Tibial artery (tissue), 4 donors: ENCODE data around the gene FAM177A1.
"Not testable (repeated sequence)": the region's sequence is repeated elsewhere in the genome, so short reads cannot be mapped to it uniquely, and the experiment has no call there.

ENCODE experiments used
- DNase-seq, 2 donors: peaks; one replicate each; pipeline ENCODE4 v3.0.0-alpha.2; 2019
- H3K27ac ChIP-seq, 2 donors: fragments of 200-600 bp; sonication (generic) in 1 of 2; 1 replicate in 1 of 2; 2 replicates in 1 of 2; pipeline ENCODE4 v1.5.1; 2018 to 2019; ENCODE audit warnings: mild to moderate bottlenecking in 1 of 2
- H3K27me3 ChIP-seq, 2 donors: fragments of 200-600 bp; sonication (generic) in 1 of 2; one replicate each; pipeline versions ENCODE4 v1.5.1 to v1.6.0; 2016 to 2019
- H3K36me3 ChIP-seq, 3 donors: fragments of 200-600 bp; sonication (generic) in 2 of 3; one replicate each; pipeline ENCODE4 v1.5.1; 2016 to 2019; ENCODE audit warnings: mild to moderate bottlenecking in 2 of 3
- H3K4me1 ChIP-seq, 4 donors: fragments of 200-600 bp; sonication (generic) in 2 of 4; 1 replicate in 3 of 4; 2 replicates in 1 of 4; pipeline ENCODE4 v1.5.1; 2016 to 2019
- H3K4me3 ChIP-seq, 2 donors: fragments of 200-600 bp; sonication (generic) in 1 of 2; 1 replicate in 1 of 2; 2 replicates in 1 of 2; pipeline ENCODE4 v1.5.1; 2018 to 2019; ENCODE audit warnings: mild to moderate bottlenecking in 2 of 2
- H3K9me3 ChIP-seq, 3 donors: fragments of 200-600 bp; sonication (generic) in 1 of 3; one replicate each; pipeline ENCODE4 v1.5.1; 2016 to 2019
- CTCF ChIP-seq, 2 experiments: fragments of 200-600 bp in 1 of 2; fragments of 450-650 bp in 1 of 2; IDR thresholded peaks; one replicate each; pipeline ENCODE4 v1.5.1; 2017 to 2019; ENCODE audit warnings: antibody characterized with exemption in 2 of 2, mild to moderate bottlenecking in 1 of 2, moderate library complexity in 1 of 2
- intact Hi-C: fragments of 100-400 bp; cut with DNase I; formaldehyde crosslinking; loops from one replicate; pipeline ENCODE4 v1.15.0; 2023; ENCODE audit warnings: low total_unique reads

Gene FAM177A1

DNA sequence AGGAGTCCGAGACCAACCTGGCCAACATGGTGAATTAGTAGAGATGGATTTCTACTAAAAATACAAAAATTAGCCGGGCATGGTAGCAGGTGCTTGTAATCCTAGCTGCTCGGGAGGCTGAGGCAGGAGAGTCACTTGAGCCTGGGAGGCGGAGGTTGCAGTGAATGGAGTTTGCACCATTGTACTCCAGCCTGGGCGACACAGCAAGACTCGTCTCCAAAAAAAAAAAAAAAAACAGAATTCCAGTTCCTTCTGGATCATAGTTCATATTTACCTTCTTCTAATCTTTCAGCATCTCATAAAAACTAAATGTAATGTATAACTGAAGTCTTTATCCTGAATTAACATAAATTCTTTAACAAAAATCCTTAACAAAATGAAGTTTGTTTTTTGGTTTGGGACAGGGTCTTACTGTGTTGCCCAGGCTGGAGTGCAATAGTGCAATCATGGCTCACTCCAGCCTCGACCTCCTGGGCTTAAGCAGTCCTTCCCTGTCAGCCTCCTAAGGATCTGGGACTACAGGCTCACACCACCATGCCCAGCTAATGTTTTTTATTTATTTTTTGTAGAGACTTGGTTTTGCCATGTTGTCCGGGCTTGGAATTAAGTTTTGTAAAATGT lies 37.6 kb downstream of the FAM177A1 start:
- peaks cover 71 to 95% (median 79%) of the 10 kb centered on the region in 3 donors for H3K36me3 ChIP-seq
- no peak for TF ChIP-seq CTCF (IDR thresholded peaks at IDR 0.05)

GRCh38 chr14:35085441-35085840 lies 39.4 kb downstream of the FAM177A1 start:
- Histone ChIP-seq H3K27me3 (no peaks in the 10 kb centered on the region), H3K27ac (no peak overlapping the region), H3K36me3 (peaks cover 69 to 93% (median 76%) of the 10 kb centered on the region in 3 donors), H3K4me1 (no peaks in the 10 kb centered on the region), H3K9me3 (no peaks in the 10 kb centered on the region), H3K4me3 (no peak overlapping the region)
- no peak for TF ChIP-seq CTCF (IDR thresholded peaks at IDR 0.05)
- no peak for DNase-seq
- intact Hi-C loops: no loop called here

More for the DNA sequence above, 37.6 kb downstream of the FAM177A1 start:
- H3K27me3 ChIP-seq: no peaks in the 10 kb centered on the region
- intact Hi-C loops: no loop called here
- no peak overlapping the region for H3K4me3 ChIP-seq
- no peak overlapping the region for H3K27ac ChIP-seq
- H3K9me3 ChIP-seq: no peaks in the 10 kb centered on the region
- no peaks in the 10 kb centered on the region for H3K4me1 ChIP-seq
- no peak for DNase-seq

- no peaks in the 10 kb centered on the region for H3K27me3 ChIP-seq
- no peaks in the 10 kb centered on the region for H3K4me1 ChIP-seq
- DNase-seq: no peak
- peaks cover 74 to 92% (median 86%) of the 10 kb centered on the region in 3 donors for H3K36me3 ChIP-seq
- H3K4me3 ChIP-seq: no peak overlapping the region
- no peak overlapping the region for H3K27ac ChIP-seq
- TF ChIP-seq CTCF (IDR thresholded peaks at IDR 0.05): no peak
- intact Hi-C loops: no loop called here
- H3K9me3 ChIP-seq: no peaks in the 10 kb centered on the region
Measured at GRCh38 chr14:35088514-35088913, 42.4 kb downstream of the FAM177A1 start.

GRCh38 chr14:35094645-35095044 lies 48.6 kb downstream of the FAM177A1 start:
- DNase-seq, H3K4me3 ChIP-seq, H3K27me3 ChIP-seq, intact Hi-C loops, H3K4me1 ChIP-seq, H3K27ac ChIP-seq, H3K9me3 ChIP-seq: not testable (repeated sequence)
- peaks cover 82 to 92% (median 91%) of the 10 kb centered on the region in 3 donors for H3K36me3 ChIP-seq

DNA sequence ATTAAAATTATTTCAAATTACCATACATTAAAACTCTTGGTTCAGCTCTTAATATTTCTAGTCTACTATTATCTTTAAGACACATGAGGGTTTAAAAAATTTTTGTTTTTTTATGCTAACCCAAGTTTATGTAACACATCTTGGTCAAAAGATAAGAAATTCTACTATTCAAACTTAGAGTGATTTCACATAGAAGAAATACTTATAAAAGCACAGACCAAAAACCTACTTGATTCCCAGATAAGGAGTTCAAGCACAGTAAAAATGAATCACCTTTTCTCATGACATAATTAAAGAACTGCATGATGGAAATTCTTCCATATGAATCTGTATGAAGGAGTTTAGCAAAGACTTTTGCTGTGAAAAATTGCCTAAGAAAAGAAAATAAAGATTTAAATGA lies 61.8 kb downstream of the FAM177A1 start:
- Histone ChIP-seq H3K4me3 (no peak overlapping the region), H3K9me3 (no peaks in the 10 kb centered on the region), H3K36me3 (peaks cover 56 to 77% (median 74%) of the 10 kb centered on the region in 3 donors), H3K27ac (no peak overlapping the region), H3K27me3 (no peaks in the 10 kb centered on the region), H3K4me1 (no peaks in the 10 kb centered on the region)
- no peak for TF ChIP-seq CTCF (IDR thresholded peaks at IDR 0.05)
- DNase-seq: no peak
- intact Hi-C loops: no loop called here

- Histone ChIP-seq H3K36me3 (peaks cover 61 to 70% (median 63%) of the 10 kb centered on the region in 3 donors), H3K4me1 (no peaks in the 10 kb centered on the region), H3K27ac (no peak overlapping the region), H3K9me3 (no peaks in the 10 kb centered on the region), H3K27me3 (no peaks in the 10 kb centered on the region), H3K4me3 (no peak overlapping the region)
- intact Hi-C loops: no loop called here
- DNase-seq: no peak
- no peak for TF ChIP-seq CTCF (IDR thresholded peaks at IDR 0.05)
Measured at GRCh38 chr14:35112641-35113040, 66.6 kb downstream of the FAM177A1 start.
